ENCODE results near the gene DNM3.
"Not testable (repeated sequence)": the region's sequence is repeated elsewhere in the genome, so short reads cannot be mapped to it uniquely, and the experiment has no call there.

The DNM3 gene

DNA sequence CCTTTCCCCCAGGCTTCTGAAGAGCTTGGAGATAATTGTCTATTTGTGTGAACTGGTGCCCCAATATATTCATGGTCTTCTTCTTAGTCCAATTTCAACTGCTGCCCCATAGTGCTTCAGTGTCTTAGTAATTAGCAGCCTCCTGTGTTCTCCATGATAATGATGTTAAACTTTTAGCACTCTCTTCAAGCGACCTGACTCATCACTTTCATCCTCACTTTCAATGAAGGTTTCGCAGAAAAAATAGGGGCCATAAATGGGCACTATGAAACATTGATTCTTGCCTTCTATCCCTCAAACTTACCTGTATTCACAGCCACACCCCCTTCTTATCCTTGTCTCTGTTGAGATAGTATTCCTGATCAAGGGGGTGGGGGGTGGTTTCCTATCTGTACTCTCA lies 210.6 kb downstream of the DNM3 start:
- H3K4me3 ChIP-seq (ENCODE audit: low read depth, low read length): no peak overlapping the region
- TF ChIP-seq POLR2A (IDR thresholded peaks at IDR 0.05; ENCODE audit: extremely low read depth, insufficient read length) (no peak), MYC (IDR thresholded peaks at IDR 0.05; ENCODE audit: low read depth, low read length) (no peak), CTCF (IDR thresholded peaks at IDR 0.05; ENCODE audit: low read depth, low read length) (no peak), MAX (IDR thresholded peaks at IDR 0.05; ENCODE audit: low read depth, low read length) (no peak)
- DNase-seq (ENCODE audit: low read depth): no peak

GRCh38 chr1:172054172-172054571 lies 212.9 kb downstream of the DNM3 start:
- DNase-seq (ENCODE audit: low read depth): no peak
- no peak overlapping the region for H3K4me3 ChIP-seq (ENCODE audit: low read depth, low read length)
- TF ChIP-seq POLR2A (IDR thresholded peaks at IDR 0.05; ENCODE audit: extremely low read depth, insufficient read length): no peak
- no peak for TF ChIP-seq MAX (IDR thresholded peaks at IDR 0.05; ENCODE audit: low read depth, low read length)
- no peak for TF ChIP-seq CTCF (IDR thresholded peaks at IDR 0.05; ENCODE audit: low read depth, low read length)
- TF ChIP-seq MYC (IDR thresholded peaks at IDR 0.05; ENCODE audit: low read depth, low read length): no peak

DNA sequence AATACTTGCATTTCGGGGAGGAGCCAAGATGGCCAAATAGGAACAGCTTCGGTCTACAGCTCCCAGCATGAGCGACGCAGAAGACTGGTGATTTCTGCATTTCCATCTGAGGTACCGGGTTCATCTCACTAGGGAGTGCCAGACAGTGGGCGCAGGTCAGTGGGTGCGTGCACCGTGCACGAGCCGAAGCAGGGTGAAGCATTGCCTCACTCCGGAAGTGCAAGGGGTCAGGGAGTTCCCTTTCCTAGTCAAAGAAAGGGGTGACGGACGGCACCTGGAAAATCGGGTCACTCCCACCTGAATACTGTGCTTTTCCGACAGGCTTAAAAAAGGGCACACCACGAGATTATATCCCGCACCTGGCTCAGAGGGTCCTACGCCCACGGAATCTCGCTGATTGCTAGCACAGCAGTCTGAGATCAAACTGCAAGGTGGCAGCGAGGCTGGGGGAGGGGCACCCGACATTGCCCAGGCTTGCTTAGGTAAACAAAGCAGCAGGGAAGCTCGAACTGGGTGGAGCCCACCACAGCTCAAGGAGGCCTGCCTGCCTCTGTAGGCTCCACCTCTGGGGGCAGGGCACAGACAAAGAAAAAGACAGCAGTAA lies 214.6 kb downstream of the DNM3 start:
- not testable (repeated sequence) for H3K4me3 ChIP-seq (ENCODE audit: low read depth, low read length); DNase-seq (ENCODE audit: low read depth)

DNA sequence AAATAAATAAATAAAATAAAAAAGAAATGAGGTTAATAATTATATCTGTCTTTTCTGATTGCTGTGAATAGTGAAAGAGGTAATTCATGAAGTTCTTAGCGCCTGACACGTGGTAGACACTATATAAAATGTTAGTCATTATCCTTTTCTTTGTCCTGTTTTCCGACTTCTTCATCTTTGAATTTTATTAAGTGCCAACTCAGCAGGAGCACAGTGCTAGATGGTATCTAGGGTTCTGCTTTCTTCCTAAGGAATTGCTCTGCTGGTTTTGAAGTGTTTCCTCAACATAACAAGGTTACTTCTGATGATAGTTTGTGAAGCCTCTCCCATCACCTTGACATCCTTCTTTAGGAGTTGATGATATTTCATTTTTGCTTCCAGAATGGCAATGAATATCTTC lies 227.0 kb downstream of the DNM3 start:
- TF ChIP-seq MAX (IDR thresholded peaks at IDR 0.05; ENCODE audit: low read depth, low read length) (no peak), MYC (IDR thresholded peaks at IDR 0.05; ENCODE audit: low read depth, low read length) (no peak), CTCF (IDR thresholded peaks at IDR 0.05; ENCODE audit: low read depth, low read length) (no peak), POLR2A (IDR thresholded peaks at IDR 0.05; ENCODE audit: extremely low read depth, insufficient read length) (no peak)
- no peak overlapping the region for H3K4me3 ChIP-seq (ENCODE audit: low read depth, low read length)
- no peak for DNase-seq (ENCODE audit: low read depth)

DNA sequence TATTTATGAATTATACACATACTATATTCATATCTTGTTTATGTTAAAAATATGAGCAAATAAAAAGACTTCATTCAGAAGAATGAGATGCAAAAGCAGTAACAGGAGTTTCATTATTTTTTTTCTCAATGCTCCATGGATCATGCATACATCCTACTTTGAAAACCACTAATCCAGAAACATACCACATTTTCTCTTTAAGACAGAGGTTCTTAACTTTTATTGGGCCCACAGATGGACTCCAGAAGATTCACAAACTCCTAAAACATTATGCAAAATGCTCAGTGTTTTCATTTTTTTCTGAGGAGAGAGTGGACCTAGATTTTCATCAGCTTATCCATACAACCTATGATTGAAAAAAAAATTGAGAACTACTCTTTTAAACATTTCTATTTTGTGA lies 227.8 kb downstream of the DNM3 start:
- H3K4me3 ChIP-seq (ENCODE audit: low read depth, low read length): no peak overlapping the region
- no peak for TF ChIP-seq POLR2A (IDR thresholded peaks at IDR 0.05; ENCODE audit: extremely low read depth, insufficient read length)
- TF ChIP-seq MAX (IDR thresholded peaks at IDR 0.05; ENCODE audit: low read depth, low read length): no peak
- TF ChIP-seq MYC (IDR thresholded peaks at IDR 0.05; ENCODE audit: low read depth, low read length): no peak
- TF ChIP-seq CTCF (IDR thresholded peaks at IDR 0.05; ENCODE audit: low read depth, low read length): no peak
- no peak for DNase-seq (ENCODE audit: low read depth)

DNA sequence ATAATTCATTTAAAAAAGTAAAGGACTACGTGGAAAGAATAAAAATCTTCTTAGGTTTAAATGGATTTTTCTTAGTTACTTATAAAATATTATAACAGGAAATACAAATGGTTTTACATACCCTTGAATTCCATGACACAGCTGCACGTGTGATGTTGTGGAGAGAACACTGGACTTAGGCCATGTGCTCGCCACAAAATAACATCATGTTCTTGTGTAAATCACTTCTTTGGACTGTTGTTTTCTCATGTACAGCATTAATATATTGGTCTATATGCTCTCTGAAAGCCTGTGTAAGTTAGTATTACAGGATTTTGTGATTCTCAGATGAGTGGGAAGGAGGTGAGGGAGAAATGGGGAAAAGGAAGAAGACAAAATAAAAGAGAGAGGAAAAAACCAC lies 228.2 kb downstream of the DNM3 start:
- DNase-seq (ENCODE audit: low read depth): no peak
- no peak overlapping the region for H3K4me3 ChIP-seq (ENCODE audit: low read depth, low read length)
- no peak for TF ChIP-seq POLR2A (IDR thresholded peaks at IDR 0.05; ENCODE audit: extremely low read depth, insufficient read length)
- TF ChIP-seq MYC (IDR thresholded peaks at IDR 0.05; ENCODE audit: low read depth, low read length): no peak
- TF ChIP-seq MAX (IDR thresholded peaks at IDR 0.05; ENCODE audit: low read depth, low read length): no peak
- TF ChIP-seq CTCF (IDR thresholded peaks at IDR 0.05; ENCODE audit: low read depth, low read length): no peak
